ENCODE data around the gene ABHD15.

Gene ABHD15

GRCh38 chr17:29582254-29582765 is 15.5 kb upstream of the ABHD15 start:
- DNase-seq, result no peak

- no peak for DNase-seq
These were observed 14.9 kb upstream of the ABHD15 start for GRCh38 chr17:29581583-29582253.

- peak; percentile 93 for DNase-seq
These were observed 13.3 kb upstream of the ABHD15 start for GRCh38 chr17:29579866-29580771.

GRCh38 chr17:29578626-29579485 is 12.0 kb upstream of the ABHD15 start:
- DNase-seq, result no peak

GRCh38 chr17:29577385-29578211 is 10.8 kb upstream of the ABHD15 start:
- no peak for DNase-seq

GRCh38 chr17:29577001-29577370 is 10.1 kb upstream of the ABHD15 start:
- no peak for DNase-seq

GRCh38 chr17:29576214-29577000 is 9.6 kb upstream of the ABHD15 start:
- no peak for DNase-seq

GRCh38 chr17:29575511-29576213 is 8.8 kb upstream of the ABHD15 start:
- DNase-seq, result no peak

GRCh38 chr17:29574732-29575510 is 8.1 kb upstream of the ABHD15 start:
- DNase-seq, result no peak

- no peak for DNase-seq
These were observed 7.3 kb upstream of the ABHD15 start for GRCh38 chr17:29573871-29574731.

- no peak for DNase-seq
These were observed 6.7 kb upstream of the ABHD15 start for GRCh38 chr17:29573558-29573869.

GRCh38 chr17:29572691-29573557 is 6.1 kb upstream of the ABHD15 start:
- DNase-seq, result peak; percentile 58

GRCh38 chr17:29571883-29572681 is 5.2 kb upstream of the ABHD15 start:
- DNase-seq, result no peak

GRCh38 chr17:29571486-29571882 is 4.6 kb upstream of the ABHD15 start:
- no peak for DNase-seq

GRCh38 chr17:29570521-29570920 is 3.7 kb upstream of the ABHD15 start:
- DNase-seq, result no peak

- no peak for DNase-seq
These were observed 2.6 kb upstream of the ABHD15 start for GRCh38 chr17:29569245-29569950.
